OCI-LY1 (cell line): ENCODE results near the gene CTIF.

Experiments used
- H2AFZ ChIP-seq: fragments of 200-600 bp; sonication (generic), shearing (Covaris generic); 2 replicates; pipeline ENCODE4 v1.6.0; 2014; ENCODE audit warnings: antibody characterized with exemption, mild to moderate bottlenecking, low read length
- H3F3A ChIP-seq: fragments of 200-600 bp; sonication (generic), shearing (Covaris generic); 2 replicates; pipeline ENCODE4 v1.6.0; 2014; ENCODE audit warnings: mild to moderate bottlenecking, antibody characterized with exemption, low read length, moderate library complexity; ENCODE audit not compliant: insufficient read depth
- H3K27ac ChIP-seq: fragments of 200-600 bp; sonication (generic); 2 replicates; pipeline ENCODE4 v1.5.1; 2014; ENCODE audit warnings: low read length, mixed run types, mild to moderate bottlenecking, low read depth; ENCODE audit not compliant: poor library complexity, severe bottlenecking
- H3K27me3 ChIP-seq: fragments of 200-600 bp; sonication (generic); 2 replicates; pipeline ENCODE4 v1.6.0; 2014; ENCODE audit warnings: antibody characterized with exemption, mild to moderate bottlenecking, low read length, moderate library complexity; ENCODE audit not compliant: insufficient read depth
- H3K36me3 ChIP-seq: fragments of 200-600 bp; sonication (generic); 2 replicates; pipeline ENCODE4 v1.6.1; 2014; ENCODE audit warnings: mild to moderate bottlenecking, antibody characterized with exemption, low read length, moderate library complexity, mixed read lengths; ENCODE audit not compliant: insufficient read depth
- H3K4me1 ChIP-seq: fragments of 200-600 bp; sonication (generic); 2 replicates; pipeline ENCODE4 v1.5.1; 2014; ENCODE audit warnings: mild to moderate bottlenecking, low read length, moderate library complexity; ENCODE audit not compliant: insufficient read depth, severe bottlenecking
- H3K4me2 ChIP-seq: fragments of 200-600 bp; sonication (generic), shearing (Covaris generic); 2 replicates; pipeline ENCODE4 v1.6.1; 2014; ENCODE audit warnings: low read length
- H3K4me3 ChIP-seq: fragments of 200-600 bp; sonication (generic); 2 replicates; pipeline ENCODE4 v1.5.1; 2014; ENCODE audit warnings: low read length, low read depth, mild to moderate bottlenecking, mixed read lengths; ENCODE audit not compliant: poor library complexity, severe bottlenecking
- H3K79me2 ChIP-seq: fragments of 200-600 bp; shearing (Covaris generic); 2 replicates; pipeline ENCODE4 v1.6.1; 2016; ENCODE audit warnings: mixed run types, low read length, mixed read lengths; ENCODE audit not compliant: insufficient read depth
- H3K9ac ChIP-seq: fragments of 200-600 bp; sonication (generic), shearing (Covaris generic); 2 replicates; pipeline ENCODE4 v1.6.1; 2014; ENCODE audit warnings: mild to moderate bottlenecking, low read length, mixed read lengths
- H3K9me2 ChIP-seq: fragments of 200-600 bp; sonication (generic), shearing (Covaris generic); 2 replicates; pipeline ENCODE4 v1.6.1; 2014; ENCODE audit warnings: low read depth, mild to moderate bottlenecking, low read length, mixed read lengths
- H3K9me3 ChIP-seq: fragments of 200-600 bp; shearing (Covaris generic); 2 replicates; pipeline ENCODE4 v1.6.1; 2014; ENCODE audit warnings: low read length, mixed read lengths
- H4K20me1 ChIP-seq: fragments of 200-600 bp; sonication (generic), shearing (Covaris generic); 2 replicates; pipeline ENCODE4 v1.6.0; 2016; ENCODE audit warnings: mild to moderate bottlenecking, low read length; ENCODE audit not compliant: insufficient read depth
- CTCF ChIP-seq: fragments of 200-600 bp; sonication (generic), shearing (Covaris generic); IDR thresholded peaks from 2 replicates; pipeline ENCODE4 v1.5.1; 2017; ENCODE audit warnings: mild to moderate bottlenecking, antibody characterized with exemption, low read length, moderate library complexity, mixed read lengths
- EZH2 ChIP-seq: fragments of 200-600 bp; sonication (generic), shearing (Covaris generic); IDR thresholded peaks from 2 replicates; pipeline ENCODE4 v1.8.0; 2017; ENCODE audit warnings: borderline replicate concordance, mixed run types, mild to moderate bottlenecking, antibody characterized with exemption, low read length, moderate library complexity, mixed read lengths

CTIF gene

GRCh38 chr18:48531082-48531403, 7.8 kb upstream of the CTIF start:
- Histone ChIP-seq H4K20me1 (no peaks in the 10 kb centered on the region), H3K27me3 (no peaks in the 10 kb centered on the region), H3K4me3 (no peak overlapping the region), H3K4me1 (no peaks in the 10 kb centered on the region), H3F3A (no peaks in the 10 kb centered on the region), H3K79me2 (no peaks in the 10 kb centered on the region), H3K9ac (no peak overlapping the region), H3K9me2 (no peaks in the 10 kb centered on the region), H3K27ac (no peak overlapping the region), H3K36me3 (no peaks in the 10 kb centered on the region), H3K9me3 (no peaks in the 10 kb centered on the region), H2AFZ (no peak overlapping the region), H3K4me2 (no peak overlapping the region)
- no peak for TF ChIP-seq EZH2
- TF ChIP-seq CTCF, result no peak

- H3K27me3 ChIP-seq, result no peaks in the 10 kb centered on the region
- no peaks in the 10 kb centered on the region for H3F3A ChIP-seq
- no peak overlapping the region for H3K27ac ChIP-seq
- no peaks in the 10 kb centered on the region for H3K4me1 ChIP-seq
- no peak overlapping the region for H3K4me3 ChIP-seq
- H2AFZ ChIP-seq, result no peak overlapping the region
- H3K4me2 ChIP-seq, result no peak overlapping the region
- no peaks in the 10 kb centered on the region for H3K9me2 ChIP-seq
- TF ChIP-seq EZH2, result no peak
- H3K9me3 ChIP-seq, result no peaks in the 10 kb centered on the region
- H3K79me2 ChIP-seq, result no peaks in the 10 kb centered on the region
- H4K20me1 ChIP-seq, result no peaks in the 10 kb centered on the region
- no peak overlapping the region for H3K9ac ChIP-seq
- H3K36me3 ChIP-seq, result no peaks in the 10 kb centered on the region
Observed at GRCh38 chr18:48531908-48532307, 6.9 kb upstream of the CTIF start.

GRCh38 chr18:48533340-48534070, 5.3 kb upstream of the CTIF start:
- TF ChIP-seq EZH2 (no peak), CTCF (no peak)
- Histone ChIP-seq H3K9me2 (no peaks in the 10 kb centered on the region), H3K9me3 (no peaks in the 10 kb centered on the region), H3K4me2 (no peak overlapping the region), H3K36me3 (no peaks in the 10 kb centered on the region), H3K27me3 (no peaks in the 10 kb centered on the region), H3K4me3 (no peak overlapping the region), H3K4me1 (no peaks in the 10 kb centered on the region), H3K9ac (no peak overlapping the region), H3F3A (no peaks in the 10 kb centered on the region), H3K27ac (no peak overlapping the region), H3K79me2 (no peaks in the 10 kb centered on the region), H2AFZ (no peak overlapping the region), H4K20me1 (no peaks in the 10 kb centered on the region)

- Histone ChIP-seq H3K27me3 (no peaks in the 10 kb centered on the region), H3K9me2 (no peaks in the 10 kb centered on the region), H3K9me3 (no peaks in the 10 kb centered on the region), H3K4me2 (no peak overlapping the region), H4K20me1 (no peaks in the 10 kb centered on the region), H3K79me2 (no peaks in the 10 kb centered on the region), H3F3A (no peaks in the 10 kb centered on the region), H3K27ac (no peak overlapping the region), H2AFZ (no peak overlapping the region), H3K4me3 (no peak overlapping the region), H3K9ac (no peak overlapping the region), H3K4me1 (peaks cover 2% of the 10 kb centered on the region), H3K36me3 (no peaks in the 10 kb centered on the region)
- TF ChIP-seq CTCF, result no peak
- no peak for TF ChIP-seq EZH2
Observed at GRCh38 chr18:48534364-48534763, 4.5 kb upstream of the CTIF start.
